Esophagus squamous epithelium (tissue), 5 donors: ENCODE results near the gene ACTR5. TPM values are rescaled to one million over a fixed set of nuclear protein-coding genes. Genes with fewer than 3 reads are reported as not detected.

Source experiments
- DNase-seq: peaks from one replicate; lab custom pipeline; 2025; lab: John Stamatoyannopoulos, UW
- H3K27ac ChIP-seq, 4 donors: fragments of 200-600 bp; sonication (generic); one replicate each; pipeline ENCODE4 v1.5.1; 2016 to 2019; ENCODE audit warnings: mild to moderate bottlenecking in 1 of 4
- H3K27me3 ChIP-seq, 4 donors: fragments of 200-600 bp; sonication (generic); 1 replicate in 3 of 4; 2 replicates in 1 of 4; pipeline versions ENCODE4 v1.5.1 to v1.6.0; 2017 to 2021; ENCODE audit warnings: antibody characterized with exemption in 1 of 4
- H3K36me3 ChIP-seq, 3 donors: fragments of 200-600 bp; sonication (generic); one replicate each; pipeline ENCODE4 v1.5.1; 2016 to 2019
- H3K4me1 ChIP-seq, 3 donors: fragments of 200-600 bp; sonication (generic); one replicate each; pipeline ENCODE4 v1.5.1; 2017 to 2019
- H3K4me3 ChIP-seq, 4 donors: fragments of 200-600 bp; sonication (generic); 1 replicate in 3 of 4; 2 replicates in 1 of 4; pipeline ENCODE4 v1.5.1; 2016 to 2019; ENCODE audit warnings: mild to moderate bottlenecking in 2 of 4, moderate library complexity in 1 of 4
- H3K9me3 ChIP-seq, 3 donors: fragments of 200-600 bp; sonication (generic); one replicate each; pipeline ENCODE4 v1.5.1; 2016 to 2019
- CTCF ChIP-seq, 6 experiments: fragments of 450-650 bp in 4 of 6; fragments of 200-600 bp in 2 of 6; sonication (generic) in 2 of 6; IDR thresholded peaks; one replicate each; pipeline ENCODE4 v1.5.1; 2016 to 2019; ENCODE audit warnings: antibody characterized with exemption in 6 of 6, mild to moderate bottlenecking in 4 of 6, moderate library complexity in 4 of 6
- POLR2A ChIP-seq, 4 donors: fragments of 450-650 bp; IDR thresholded peaks; one replicate each; pipeline ENCODE4 v1.6.1; 2017; ENCODE audit warnings: antibody characterized with exemption in 4 of 4, mild to moderate bottlenecking in 4 of 4, moderate library complexity in 3 of 4
- WGBS, 2 donors: methylation state at CpG; one replicate each; pipeline ENCODE4 v1.1.5; 2018; 5-methylcytosine and 5-hydroxymethylcytosine counted together
- intact Hi-C: fragments of 100-400 bp; cut with DNase I; formaldehyde crosslinking; loops from one replicate; pipeline ENCODE4 v1.15.0; 2022
- total RNA-seq, 4 donors: library from RNA; depleted of rRNA; stranded (reverse); fragments of >200 nt; gene quantifications; one replicate each; pipeline ENCODE4 v1.1.0, GENCODE V29; 2016
- donor health status: DM: yes; HTN: yes; CAD: no.

ACTR5 gene
- total RNA-seq, 4 donors from 2014 or later = 7.0 to 12.2 (median 8.9) TPM

- Histone ChIP-seq H3K27me3 (peaks cover 27 to 100% (median 50%) of the 10 kb centered on the region in 4 donors), H3K4me3 (peak overlapping the region in 1 of 4 donors; percentile 59), H3K27ac (no peak overlapping the region), H3K9me3 (no peaks in the 10 kb centered on the region), H3K36me3 (no peaks in the 10 kb centered on the region), H3K4me1 (peaks cover 11 to 53% (median 18%) of the 10 kb centered on the region in 3 donors)
- 60 to 67% methylated on average over 1 of the region's 1 CpG for WGBS, 2 donors
- intact Hi-C loops = no loop called here
- DNase-seq = no peak
- TF ChIP-seq POLR2A (IDR thresholded peaks at IDR 0.05) (no peak), CTCF (IDR thresholded peaks at IDR 0.05) (no peak)
Observed at GRCh38 chr20:38731738-38732113, 16.5 kb upstream of the ACTR5 start.

DNA sequence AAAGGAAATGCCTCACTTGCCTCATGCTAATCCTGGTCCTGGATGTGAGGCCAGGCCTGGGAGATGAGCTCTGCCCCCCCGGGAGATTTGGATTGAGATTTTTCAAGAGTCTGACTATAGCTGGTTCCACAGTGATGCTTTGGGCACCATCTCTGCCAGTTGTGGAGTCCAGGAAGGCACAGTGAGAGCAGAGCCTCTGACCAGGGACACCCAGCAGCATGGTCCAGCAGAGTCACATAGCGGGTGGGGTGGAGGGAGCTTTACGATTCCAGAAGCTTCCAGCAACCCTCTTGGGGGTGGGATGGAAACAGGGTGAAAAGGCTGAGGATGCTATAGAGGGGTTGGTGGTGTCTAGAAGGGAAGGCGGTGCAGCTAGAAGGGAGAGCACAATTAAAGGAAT lies 15.3 kb upstream of the ACTR5 start:
- no peak overlapping the region for H3K4me3 ChIP-seq
- H3K27ac ChIP-seq = no peak overlapping the region
- 76 to 83% methylated on average over 4 of the region's 4 CpGs for WGBS, 2 donors
- peaks cover 22 to 100% (median 39%) of the 10 kb centered on the region in 4 donors for H3K27me3 ChIP-seq
- H3K36me3 ChIP-seq = no peaks in the 10 kb centered on the region
- intact Hi-C loops = no loop called here
- H3K9me3 ChIP-seq = no peaks in the 10 kb centered on the region
- TF ChIP-seq CTCF (IDR thresholded peaks at IDR 0.05) (no peak), POLR2A (IDR thresholded peaks at IDR 0.05) (no peak)
- peaks cover 11 to 40% (median 14%) of the 10 kb centered on the region in 3 donors for H3K4me1 ChIP-seq
- DNase-seq = no peak

DNA sequence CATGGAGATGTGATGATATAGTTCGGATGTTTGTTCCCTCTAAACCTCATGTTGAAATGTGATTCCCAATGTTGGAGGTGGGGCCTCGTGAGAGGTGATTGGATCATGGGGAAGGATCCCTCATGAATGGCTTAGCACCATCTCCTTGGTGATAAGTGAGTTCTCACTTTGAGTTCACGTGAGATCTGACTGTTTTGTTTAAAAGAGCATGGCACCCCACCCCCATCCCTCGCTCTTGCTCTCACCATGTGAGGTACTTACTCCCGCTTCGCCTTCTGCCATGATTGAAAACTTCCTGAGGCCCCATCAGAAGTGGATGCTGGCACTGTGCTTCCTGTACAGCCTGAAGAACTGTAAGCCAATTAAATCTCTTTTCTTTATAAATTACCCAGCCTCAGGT lies 13.1 kb upstream of the ACTR5 start:
- no peak overlapping the region for H3K27ac ChIP-seq
- no peaks in the 10 kb centered on the region for H3K36me3 ChIP-seq
- H3K9me3 ChIP-seq = no peaks in the 10 kb centered on the region
- 24 to 40% methylated on average over 6 of the region's 6 CpGs for WGBS, 2 donors
- H3K4me3 ChIP-seq = no peak overlapping the region
- H3K27me3 ChIP-seq = peaks cover 6 to 100% (median 20%) of the 10 kb centered on the region in 4 donors
- H3K4me1 ChIP-seq = peaks cover 6 to 18% (median 11%) of the 10 kb centered on the region in 3 donors
- intact Hi-C loops = no loop called here
- no peak for TF ChIP-seq POLR2A (IDR thresholded peaks at IDR 0.05)
- no peak for TF ChIP-seq CTCF (IDR thresholded peaks at IDR 0.05)
- DNase-seq = no peak

- Histone ChIP-seq H3K4me1 (no peaks in the 10 kb centered on the region), H3K27ac (no peak overlapping the region), H3K9me3 (no peaks in the 10 kb centered on the region), H3K36me3 (no peaks in the 10 kb centered on the region), H3K4me3 (no peak overlapping the region), H3K27me3 (peaks cover 0 to 100% (median 3%) of the 10 kb centered on the region in 4 donors)
- intact Hi-C loops = no loop called here
- TF ChIP-seq CTCF (IDR thresholded peaks at IDR 0.05) (no peak), POLR2A (IDR thresholded peaks at IDR 0.05) (no peak)
- no peak for DNase-seq
- 75 to 95% methylated on average over 1 of the region's 1 CpG for WGBS, 2 donors
Observed at GRCh38 chr20:38737887-38738286, 10.4 kb upstream of the ACTR5 start.

GRCh38 chr20:38745757-38746156 lies 2.5 kb upstream of the ACTR5 start:
- Histone ChIP-seq H3K27me3 (peaks cover 0 to 34% (median 0%) of the 10 kb centered on the region in 4 donors), H3K36me3 (peaks cover 0 to 8% (median 0%) of the 10 kb centered on the region in 3 donors), H3K9me3 (no peaks in the 10 kb centered on the region), H3K4me3 (no peak overlapping the region), H3K4me1 (peaks cover 14 to 24% (median 15%) of the 10 kb centered on the region in 3 donors), H3K27ac (no peak overlapping the region)
- DNase-seq = no peak
- 83 to 100% methylated on average over 2 of the region's 2 CpGs for WGBS, 2 donors
- intact Hi-C loops = no loop called here
- TF ChIP-seq POLR2A (IDR thresholded peaks at IDR 0.05) (no peak), CTCF (IDR thresholded peaks at IDR 0.05) (no peak)
